Ishikawa (cell line): ENCODE results near the gene SCP2D1.

Source experiments
- CEBPB ChIP-seq: IDR thresholded peaks from 2 replicates; pipeline ENCODE4 v1.6.1; 2012
- EGR1 ChIP-seq: IDR thresholded peaks from 2 replicates; pipeline ENCODE4 v1.6.1; 2012
- NFIC ChIP-seq: IDR thresholded peaks from 2 replicates; pipeline ENCODE4 v1.6.1; 2012
- RAD21 ChIP-seq: IDR thresholded peaks from 2 replicates; pipeline ENCODE4 v1.6.1; 2012; ENCODE audit warnings: low read depth
- YY1 ChIP-seq: IDR thresholded peaks from 2 replicates; pipeline ENCODE4 v1.6.1; 2012; ENCODE audit warnings: low read depth
- TF ChIP-seq, protein P1 (sequence below): IDR thresholded peaks from 2 replicates; pipeline ENCODE4 v1.6.1; 2012; ENCODE audit warnings: low read depth, mild to moderate bottlenecking

DNA sequence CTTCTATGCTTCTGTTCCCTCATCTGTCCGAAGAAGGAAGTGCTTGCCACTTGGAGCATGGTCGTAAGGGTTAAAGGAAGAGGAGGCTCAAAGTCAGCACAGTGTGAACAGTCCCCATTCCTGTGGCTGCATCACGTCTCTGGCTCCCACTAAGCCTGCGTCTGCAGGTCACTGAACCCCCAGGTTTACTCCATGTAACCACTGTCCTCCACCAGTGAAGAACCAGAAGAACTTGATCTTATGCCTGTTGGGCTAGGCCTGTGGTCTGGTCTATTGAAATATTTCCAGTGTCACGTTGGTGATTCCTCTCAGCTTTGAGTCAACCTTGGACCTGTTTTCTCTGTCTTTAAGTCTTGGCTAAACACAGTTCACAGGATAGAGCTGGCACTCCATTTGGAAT is 45.9 kb upstream of the SCP2D1 start:
- TF ChIP-seq CEBPB (no peak), NFIC (no peak), RAD21 (no peak), YY1 (no peak), EGR1 (no peak)
- TF ChIP-seq, protein P1, sequence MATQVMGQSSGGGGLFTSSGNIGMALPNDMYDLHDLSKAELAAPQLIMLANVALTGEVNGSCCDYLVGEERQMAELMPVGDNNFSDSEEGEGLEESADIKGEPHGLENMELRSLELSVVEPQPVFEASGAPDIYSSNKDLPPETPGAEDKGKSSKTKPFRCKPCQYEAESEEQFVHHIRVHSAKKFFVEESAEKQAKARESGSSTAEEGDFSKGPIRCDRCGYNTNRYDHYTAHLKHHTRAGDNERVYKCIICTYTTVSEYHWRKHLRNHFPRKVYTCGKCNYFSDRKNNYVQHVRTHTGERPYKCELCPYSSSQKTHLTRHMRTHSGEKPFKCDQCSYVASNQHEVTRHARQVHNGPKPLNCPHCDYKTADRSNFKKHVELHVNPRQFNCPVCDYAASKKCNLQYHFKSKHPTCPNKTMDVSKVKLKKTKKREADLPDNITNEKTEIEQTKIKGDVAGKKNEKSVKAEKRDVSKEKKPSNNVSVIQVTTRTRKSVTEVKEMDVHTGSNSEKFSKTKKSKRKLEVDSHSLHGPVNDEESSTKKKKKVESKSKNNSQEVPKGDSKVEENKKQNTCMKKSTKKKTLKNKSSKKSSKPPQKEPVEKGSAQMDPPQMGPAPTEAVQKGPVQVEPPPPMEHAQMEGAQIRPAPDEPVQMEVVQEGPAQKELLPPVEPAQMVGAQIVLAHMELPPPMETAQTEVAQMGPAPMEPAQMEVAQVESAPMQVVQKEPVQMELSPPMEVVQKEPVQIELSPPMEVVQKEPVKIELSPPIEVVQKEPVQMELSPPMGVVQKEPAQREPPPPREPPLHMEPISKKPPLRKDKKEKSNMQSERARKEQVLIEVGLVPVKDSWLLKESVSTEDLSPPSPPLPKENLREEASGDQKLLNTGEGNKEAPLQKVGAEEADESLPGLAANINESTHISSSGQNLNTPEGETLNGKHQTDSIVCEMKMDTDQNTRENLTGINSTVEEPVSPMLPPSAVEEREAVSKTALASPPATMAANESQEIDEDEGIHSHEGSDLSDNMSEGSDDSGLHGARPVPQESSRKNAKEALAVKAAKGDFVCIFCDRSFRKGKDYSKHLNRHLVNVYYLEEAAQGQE, result no peak
